GM12878 (cell line): ENCODE results near the gene CRB1. TPM values are rescaled to one million over a fixed set of nuclear protein-coding genes. Genes with fewer than 3 reads are reported as not detected.

ENCODE experiments used
- ATAC-seq: fragments of 200-7000 bp; cut with Tn5 transposase; 3 replicates; pipeline ENCODE4 v1.9.1; 2020; ENCODE audit warnings: mild to moderate bottlenecking, moderate library complexity
- BruUV-seq: library from RNA; stranded (reverse); fragments of 400-500 nt; replicated peaks from 2 replicates; lab custom pipeline; 2021; lab: Mats Ljungman, UMichigan
- CTCF ChIA-PET: fragments of 300-600 bp; sonication (Branson Sonifier 250); formaldehyde crosslinking; extraction: SDS; loops from one replicate; lab custom pipeline; 2021; ENCODE audit warnings: inconsistent platforms; lab: Yijun Ruan, JAX
- POLR2A ChIA-PET: fragments of 350-600 bp; formaldehyde crosslinking; extraction: SDS; loops from one replicate; lab custom pipeline; 2021; ENCODE audit warnings: inconsistent platforms; lab: Charles Lee
- RAD21 ChIA-PET: fragments of 300-600 bp; sonication (Branson Sonifier 250); formaldehyde crosslinking; loops from one replicate; lab custom pipeline; 2023; ENCODE audit warnings: antibody characterized with exemption; ENCODE audit not compliant: unreplicated experiment; lab: Charles Lee
- SMC1A ChIA-PET: fragments of 300-600 bp; sonication (Branson Sonifier 250); formaldehyde crosslinking; loops from one replicate; lab custom pipeline; 2023; ENCODE audit not compliant: unreplicated experiment, uncharacterized antibody; lab: Charles Lee
- DNase-seq: peaks from one replicate; pipeline ENCODE4 v3.0.0-alpha.2; 2011; ENCODE audit warnings: low read depth, low spot score
- FAIRE-seq: peaks from 3 replicates; lab custom pipeline; 2011; peaks lifted over from hg19 to GRCh38; lab: Jason Lieb, UNC
- H2AFZ ChIP-seq: 2 replicates; pipeline ENCODE4 v1.6.0; 2011; ENCODE audit warnings: low read depth, low read length, control low read depth; ENCODE audit not compliant: control insufficient read depth
- H3K27ac ChIP-seq: 2 replicates; pipeline ENCODE4 v1.5.1; 2011; ENCODE audit warnings: control low read depth; ENCODE audit not compliant: control insufficient read depth, insufficient read depth
- H3K27me3 ChIP-seq, 2 experiments: replicated peaks in 1 of 2; 2 replicates each; pipeline versions ENCODE4 v1.6.0 to v1.6.1; 2011; ENCODE audit warnings: low read length in 1 of 2; ENCODE audit not compliant: control insufficient read depth in 2 of 2, insufficient read depth in 2 of 2
- H3K36me3 ChIP-seq, 2 experiments: 2 replicates each; pipeline ENCODE4 v1.5.1; 2011; ENCODE audit warnings: low read length in 1 of 2; ENCODE audit not compliant: control insufficient read depth in 2 of 2, insufficient read depth in 2 of 2
- H3K4me1 ChIP-seq: 2 replicates; pipeline ENCODE4 v1.6.1; 2011; ENCODE audit warnings: mild to moderate bottlenecking, low read length, moderate library complexity, mixed read lengths; ENCODE audit not compliant: control insufficient read depth, insufficient read depth
- H3K4me2 ChIP-seq: 2 replicates; pipeline ENCODE4 v1.6.0; 2011; ENCODE audit warnings: control low read depth; ENCODE audit not compliant: control insufficient read depth, insufficient read depth
- H3K4me3 ChIP-seq: fragments of 200-600 bp; sonication (generic); 2 replicates; pipeline ENCODE4 v1.5.1; 2016
- H3K79me2 ChIP-seq: 2 replicates; pipeline ENCODE4 v1.6.0; 2011; ENCODE audit warnings: low read length; ENCODE audit not compliant: control insufficient read depth, insufficient read depth
- H3K9ac ChIP-seq: 2 replicates; pipeline ENCODE4 v1.8.0; 2011; ENCODE audit warnings: low read length, control low read depth, mixed read lengths; ENCODE audit not compliant: control insufficient read depth, insufficient read depth
- H3K9me3 ChIP-seq: replicated peaks from 3 replicates; pipeline ENCODE4 v1.5.1; 2011; ENCODE audit warnings: mild to moderate bottlenecking, low read length; ENCODE audit not compliant: control insufficient read depth, insufficient read depth
- H4K20me1 ChIP-seq: 2 replicates; pipeline ENCODE4 v1.6.0; 2011; ENCODE audit not compliant: control insufficient read depth, insufficient read depth
- ASH2L ChIP-seq: fragments of 300-600, 200-600 bp; sonication (generic); IDR thresholded peaks from 2 replicates; pipeline ENCODE4 v1.6.1; 2017; ENCODE audit warnings: low read depth, mild to moderate bottlenecking, borderline replicate concordance
- CHD1 ChIP-seq: IDR thresholded peaks from 2 replicates; pipeline ENCODE4 v1.6.1; 2012; ENCODE audit warnings: low read depth, low read length, improper control_type of control experiment
- FOXK2 ChIP-seq: fragments of 450-650 bp; IDR thresholded peaks from 2 replicates; pipeline ENCODE4 v1.6.1; 2017; ENCODE audit warnings: mild to moderate bottlenecking, moderate library complexity
- MYB ChIP-seq: fragments of 150-350 bp; IDR thresholded peaks from 2 replicates; pipeline ENCODE4 v1.6.1; 2014; ENCODE audit warnings: mild to moderate bottlenecking, low read depth, low read length, borderline replicate concordance
- PML ChIP-seq: IDR thresholded peaks from 2 replicates; pipeline ENCODE4 v1.6.1; 2012; ENCODE audit warnings: low read length, inconsistent platforms
- POLR2A ChIP-seq: IDR thresholded peaks from 2 replicates; pipeline ENCODE4 v1.6.1; 2011; ENCODE audit warnings: low read depth, mild to moderate bottlenecking, low read length
- SIN3A ChIP-seq: IDR thresholded peaks from 2 replicates; pipeline ENCODE4 v1.6.1; 2012; ENCODE audit warnings: low read depth, low read length, improper control_type of control experiment
- SMARCA5 ChIP-seq: fragments of 450-650 bp; IDR thresholded peaks from 2 replicates; pipeline ENCODE4 v1.6.1; 2017; ENCODE audit warnings: mild to moderate bottlenecking
- SP1 ChIP-seq: IDR thresholded peaks from one replicate; pipeline ENCODE4 v1.6.1; 2011; ENCODE audit warnings: low read depth, low read length
- TCF3 ChIP-seq: IDR thresholded peaks from 2 replicates; pipeline ENCODE4 v1.6.1; 2012; ENCODE audit warnings: low read depth, mild to moderate bottlenecking, low read length, borderline replicate concordance; ENCODE audit not compliant: insufficient read depth
- WRNIP1 ChIP-seq: IDR thresholded peaks from 2 replicates; pipeline ENCODE4 v1.6.1; 2011; ENCODE audit warnings: low read depth, low read length, improper control_type of control experiment, borderline replicate concordance
- YY1 ChIP-seq: IDR thresholded peaks from 2 replicates; pipeline ENCODE4 v1.6.1; 2011; ENCODE audit warnings: low read depth, mild to moderate bottlenecking, low read length
- ZNF384 ChIP-seq: IDR thresholded peaks from 2 replicates; pipeline ENCODE4 v1.6.1; 2012; ENCODE audit warnings: low read depth, mild to moderate bottlenecking, low read length, improper control_type of control experiment, borderline replicate concordance
- WGBS: methylation state at CpG from one replicate; pipeline ENCODE4 v1.1.6; 2016; ENCODE audit warnings: low lambda C conversion rate; ENCODE audit not compliant: insufficient replicate concordance, insufficient coverage; ENCODE audit errors: missing lambda C conversion rate; 5-methylcytosine and 5-hydroxymethylcytosine counted together
- in situ Hi-C: fragments of 300-500 bp; cut with MboI; formaldehyde crosslinking; loops from 9 replicates; pipeline ENCODE4 v1.14.3; 2018; ENCODE audit warnings: mixed read lengths
- intact Hi-C: fragments of 100-400 bp; cut with micrococcal nuclease; formaldehyde crosslinking; loops from one replicate; pipeline ENCODE4 v1.14.2; 2022; ENCODE audit not compliant: unreplicated experiment
- polyA plus RNA-seq, 11 experiments: library from polyadenylated mRNA; depleted of rRNA in 4 of 11; unstranded in 6 of 11; stranded (reverse) in 5 of 11; fragments of >200 nt; fragmentation: Nextera tagmentation in 4 of 11; fragmentation: Illumina TruSeq in 1 of 11; extraction: Ambion mirVana in 4 of 11; extraction: Trizol in 1 of 11; gene quantifications; 1 replicate in 1 of 11; 2 replicates in 10 of 11; pipeline versions ENCODE4 v1.2.1 to v1.2.3, GENCODE V29; 2011 to 2016; ENCODE audit warnings: inconsistent platforms in 2 of 11, missing spikeins in 2 of 11, low read depth in 1 of 11
- total RNA-seq, 4 experiments: library from RNA; depleted of rRNA in 3 of 4; stranded (reverse); fragments of >200 nt in 3 of 4; fragmentation: Illumina TruSeq in 1 of 4; extraction: Trizol in 1 of 4; gene quantifications; 2 replicates each; pipeline versions ENCODE4 v1.2.1 to v1.2.3, GENCODE V29; 2013 to 2021
- TF ChIP-seq, protein P1 (sequence below): IDR thresholded peaks from 2 replicates; pipeline ENCODE4 v1.6.1; 2012; ENCODE audit warnings: low read depth, low read length, improper control_type of control experiment
- TF ChIP-seq, protein P2 (sequence below): IDR thresholded peaks from 2 replicates; pipeline ENCODE4 v1.6.1; 2012; ENCODE audit warnings: low read length, inconsistent platforms
- TF ChIP-seq, protein P3 (sequence below): fragments of 450-650 bp; IDR thresholded peaks from 2 replicates; pipeline ENCODE4 v1.6.1; 2018; ENCODE audit warnings: mild to moderate bottlenecking, low read depth, moderate library complexity; ENCODE audit not compliant: partially characterized antibody
- TF ChIP-seq, protein P4 (sequence below): IDR thresholded peaks from 2 replicates; pipeline ENCODE4 v1.6.1; 2011; ENCODE audit warnings: mild to moderate bottlenecking, low read depth, low read length, moderate library complexity; ENCODE audit not compliant: insufficient replicate concordance

CRB1 gene
- total and polyA plus RNA-seq, 10 of the 15 experiments (the other 5 are each of a cell fraction or from before 2014, with no cell fraction given), result 0.06 to 0.10 (median 0.06) TPM; not detected in 7

- Histone ChIP-seq H4K20me1 (no peaks in the 10 kb centered on the region), H3K9ac (no peak overlapping the region), H3K4me3 (no peak overlapping the region), H3K27me3 (no peaks in the 10 kb centered on the region; a peak in 1 of 4 replicates), H3K4me1 (no peaks in the 10 kb centered on the region), H2AFZ (no peak overlapping the region), H3K4me2 (no peak overlapping the region), H3K79me2 (no peaks in the 10 kb centered on the region), H3K9me3 (no peaks in the 10 kb centered on the region), H3K36me3 (no peaks in the 10 kb centered on the region), H3K27ac (no peak overlapping the region)
- intact Hi-C loops, result no loop called here
- RAD21 ChIA-PET, result no interaction called here
- no TSS peak for BruUV-seq
- in situ Hi-C loops, result no loop called here
- POLR2A ChIA-PET, result interaction anchor here (0.6 kb wide), 1 partner anchor 948 kb away, joined by 3 read pairs; no protein-coding TSS in a partner anchor
- FAIRE-seq, result no peak
- TF ChIP-seq, protein P1, sequence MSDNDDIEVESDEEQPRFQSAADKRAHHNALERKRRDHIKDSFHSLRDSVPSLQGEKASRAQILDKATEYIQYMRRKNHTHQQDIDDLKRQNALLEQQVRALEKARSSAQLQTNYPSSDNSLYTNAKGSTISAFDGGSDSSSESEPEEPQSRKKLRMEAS, result no peak
- TF ChIP-seq SP1, result no peak
- TF ChIP-seq PML, result no peak
- no peak for TF ChIP-seq CHD1
- no peak for TF ChIP-seq TCF3
- no peak for TF ChIP-seq FOXK2
- TF ChIP-seq SIN3A, result no peak
- TF ChIP-seq, protein P2, sequence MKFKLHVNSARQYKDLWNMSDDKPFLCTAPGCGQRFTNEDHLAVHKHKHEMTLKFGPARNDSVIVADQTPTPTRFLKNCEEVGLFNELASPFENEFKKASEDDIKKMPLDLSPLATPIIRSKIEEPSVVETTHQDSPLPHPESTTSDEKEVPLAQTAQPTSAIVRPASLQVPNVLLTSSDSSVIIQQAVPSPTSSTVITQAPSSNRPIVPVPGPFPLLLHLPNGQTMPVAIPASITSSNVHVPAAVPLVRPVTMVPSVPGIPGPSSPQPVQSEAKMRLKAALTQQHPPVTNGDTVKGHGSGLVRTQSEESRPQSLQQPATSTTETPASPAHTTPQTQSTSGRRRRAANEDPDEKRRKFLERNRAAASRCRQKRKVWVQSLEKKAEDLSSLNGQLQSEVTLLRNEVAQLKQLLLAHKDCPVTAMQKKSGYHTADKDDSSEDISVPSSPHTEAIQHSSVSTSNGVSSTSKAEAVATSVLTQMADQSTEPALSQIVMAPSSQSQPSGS, result no peak
- TF ChIP-seq SMARCA5, result no peak
- TF ChIP-seq, protein P3, sequence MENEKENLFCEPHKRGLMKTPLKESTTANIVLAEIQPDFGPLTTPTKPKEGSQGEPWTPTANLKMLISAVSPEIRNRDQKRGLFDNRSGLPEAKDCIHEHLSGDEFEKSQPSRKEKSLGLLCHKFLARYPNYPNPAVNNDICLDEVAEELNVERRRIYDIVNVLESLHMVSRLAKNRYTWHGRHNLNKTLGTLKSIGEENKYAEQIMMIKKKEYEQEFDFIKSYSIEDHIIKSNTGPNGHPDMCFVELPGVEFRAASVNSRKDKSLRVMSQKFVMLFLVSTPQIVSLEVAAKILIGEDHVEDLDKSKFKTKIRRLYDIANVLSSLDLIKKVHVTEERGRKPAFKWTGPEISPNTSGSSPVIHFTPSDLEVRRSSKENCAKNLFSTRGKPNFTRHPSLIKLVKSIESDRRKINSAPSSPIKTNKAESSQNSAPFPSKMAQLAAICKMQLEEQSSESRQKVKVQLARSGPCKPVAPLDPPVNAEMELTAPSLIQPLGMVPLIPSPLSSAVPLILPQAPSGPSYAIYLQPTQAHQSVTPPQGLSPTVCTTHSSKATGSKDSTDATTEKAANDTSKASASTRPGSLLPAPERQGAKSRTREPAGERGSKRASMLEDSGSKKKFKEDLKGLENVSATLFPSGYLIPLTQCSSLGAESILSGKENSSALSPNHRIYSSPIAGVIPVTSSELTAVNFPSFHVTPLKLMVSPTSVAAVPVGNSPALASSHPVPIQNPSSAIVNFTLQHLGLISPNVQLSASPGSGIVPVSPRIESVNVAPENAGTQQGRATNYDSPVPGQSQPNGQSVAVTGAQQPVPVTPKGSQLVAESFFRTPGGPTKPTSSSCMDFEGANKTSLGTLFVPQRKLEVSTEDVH, result no peak
- no peak for TF ChIP-seq YY1
- no peak for TF ChIP-seq WRNIP1
- TF ChIP-seq, protein P4, sequence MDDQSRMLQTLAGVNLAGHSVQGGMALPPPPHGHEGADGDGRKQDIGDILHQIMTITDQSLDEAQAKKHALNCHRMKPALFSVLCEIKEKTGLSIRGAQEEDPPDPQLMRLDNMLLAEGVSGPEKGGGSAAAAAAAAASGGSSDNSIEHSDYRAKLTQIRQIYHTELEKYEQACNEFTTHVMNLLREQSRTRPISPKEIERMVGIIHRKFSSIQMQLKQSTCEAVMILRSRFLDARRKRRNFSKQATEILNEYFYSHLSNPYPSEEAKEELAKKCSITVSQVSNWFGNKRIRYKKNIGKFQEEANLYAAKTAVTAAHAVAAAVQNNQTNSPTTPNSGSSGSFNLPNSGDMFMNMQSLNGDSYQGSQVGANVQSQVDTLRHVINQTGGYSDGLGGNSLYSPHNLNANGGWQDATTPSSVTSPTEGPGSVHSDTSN, result no peak
- TF ChIP-seq ASH2L, result no peak
- no peak for TF ChIP-seq ZNF384
- no peak for TF ChIP-seq MYB
- TF ChIP-seq POLR2A, result no peak
- CTCF ChIA-PET, result interaction anchor here (1.3 kb wide), 1 partner anchor 9 kb away, joined by 3 read pairs; no protein-coding TSS in a partner anchor
- SMC1A ChIA-PET, result no interaction called here
- no peak for DNase-seq
- 38% methylated on average over 2 of the region's 2 CpGs for WGBS
- ATAC-seq, result no peak
These were observed 218.9 kb downstream of the CRB1 start for GRCh38 chr1:197486946-197487345.
